Activated CD4-positive, alpha-beta T cell treated with anti-CD3 and anti-CD28 coated beads, Interleukin-2, amount 10 ng/mL, durations not matched to agents 24 days and 14 days (primary cell): Measurements from ENCODE around the gene HSD3B2. TPM values are rescaled to one million over a fixed set of nuclear protein-coding genes. Genes with fewer than 3 reads are reported as not detected.

Experiments
- total RNA-seq: library from RNA; stranded (reverse); gene quantifications from 2 replicates; pipeline ENCODE4 v1.2.3, GENCODE V29; 2022

HSD3B2 gene
- total RNA-seq, 1 donor from 2014 or later, result not detected

Other genes starting within 250 kb of the HSD3B2 start
- not detected in 2 replicates for gene HAO2, start 46.4 kb upstream of the HSD3B2 start, total RNA-seq
- not detected in 2 replicates for gene HSD3B1, start 92.1 kb downstream of the HSD3B2 start, total RNA-seq
- 4.5 and 4.8 TPM in 2 replicates for gene ZNF697, start 233.1 kb downstream of the HSD3B2 start, total RNA-seq